Esophagus muscularis mucosa (tissue), 4 donors: ENCODE measurements around the gene ACTMAP.

Source experiments
- EP300 ChIP-seq: sonication (generic); formaldehyde crosslinking; IDR thresholded peaks from one replicate; pipeline ENCODE4 v1.6.1; 2017; ENCODE audit warnings: antibody characterized with exemption
- POLR2A ChIP-seq: fragments of 450-650 bp; IDR thresholded peaks from one replicate; pipeline ENCODE4 v1.6.1; 2017; ENCODE audit warnings: antibody characterized with exemption, moderate library complexity, mild to moderate bottlenecking, low read depth
- POLR2AphosphoS5 ChIP-seq, 2 donors: sonication (generic); formaldehyde crosslinking; IDR thresholded peaks; one replicate each; pipeline ENCODE4 v1.6.1; 2017; ENCODE audit warnings: antibody characterized with exemption in 2 of 2
- TF ChIP-seq, protein P1 (sequence below), 3 experiments: fragments of 200-600 bp in 2 of 3; fragments of 450-650 bp in 1 of 3; sonication (generic) in 2 of 3; IDR thresholded peaks; one replicate each; pipeline ENCODE4 v1.5.1; 2017 to 2019; ENCODE audit warnings: antibody characterized with exemption in 3 of 3, mild to moderate bottlenecking in 2 of 3, moderate library complexity in 1 of 3

DNA sequence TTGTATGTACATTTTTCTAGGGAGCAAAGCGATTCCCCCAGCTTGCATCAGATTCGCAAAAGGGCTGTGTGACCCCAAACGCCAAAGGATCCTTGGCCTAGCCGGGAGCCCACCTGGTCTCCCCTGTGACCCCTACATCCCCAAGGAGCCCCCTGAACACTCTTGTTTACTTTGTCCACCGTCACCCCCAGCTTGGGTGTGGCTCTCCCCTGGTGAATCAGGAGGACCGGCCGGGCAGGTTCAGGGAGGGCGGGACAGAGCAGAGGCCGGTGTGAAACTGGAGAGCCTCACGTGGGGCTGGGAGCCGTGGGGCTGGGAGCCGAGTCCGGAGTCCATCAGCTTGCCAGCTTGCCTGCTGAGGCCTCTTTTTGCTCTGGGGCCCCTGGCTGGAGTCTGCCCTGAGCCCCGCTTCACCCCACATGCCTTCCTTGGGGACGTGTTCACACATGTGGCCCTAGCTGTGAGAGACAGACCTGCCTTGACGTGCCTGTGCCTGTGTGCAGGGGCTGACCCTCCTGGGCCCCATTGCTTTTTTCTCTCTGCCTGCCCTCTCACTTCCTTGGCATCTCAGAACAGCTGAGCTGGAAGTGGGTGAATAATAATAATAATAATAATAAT is 31.4 kb downstream of the ACTMAP start:
- TF ChIP-seq, protein P1, sequence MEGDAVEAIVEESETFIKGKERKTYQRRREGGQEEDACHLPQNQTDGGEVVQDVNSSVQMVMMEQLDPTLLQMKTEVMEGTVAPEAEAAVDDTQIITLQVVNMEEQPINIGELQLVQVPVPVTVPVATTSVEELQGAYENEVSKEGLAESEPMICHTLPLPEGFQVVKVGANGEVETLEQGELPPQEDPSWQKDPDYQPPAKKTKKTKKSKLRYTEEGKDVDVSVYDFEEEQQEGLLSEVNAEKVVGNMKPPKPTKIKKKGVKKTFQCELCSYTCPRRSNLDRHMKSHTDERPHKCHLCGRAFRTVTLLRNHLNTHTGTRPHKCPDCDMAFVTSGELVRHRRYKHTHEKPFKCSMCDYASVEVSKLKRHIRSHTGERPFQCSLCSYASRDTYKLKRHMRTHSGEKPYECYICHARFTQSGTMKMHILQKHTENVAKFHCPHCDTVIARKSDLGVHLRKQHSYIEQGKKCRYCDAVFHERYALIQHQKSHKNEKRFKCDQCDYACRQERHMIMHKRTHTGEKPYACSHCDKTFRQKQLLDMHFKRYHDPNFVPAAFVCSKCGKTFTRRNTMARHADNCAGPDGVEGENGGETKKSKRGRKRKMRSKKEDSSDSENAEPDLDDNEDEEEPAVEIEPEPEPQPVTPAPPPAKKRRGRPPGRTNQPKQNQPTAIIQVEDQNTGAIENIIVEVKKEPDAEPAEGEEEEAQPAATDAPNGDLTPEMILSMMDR (IDR thresholded peaks at IDR 0.05): no peak
- TF ChIP-seq POLR2A (peak; percentile 35), POLR2AphosphoS5 (IDR thresholded peaks at IDR 0.05) (peak; percentile 56 to 73), EP300 (no peak)
